ENCODE data around the gene AJM1. TPM values are rescaled to one million over a fixed set of nuclear protein-coding genes. Genes with fewer than 3 reads are reported as not detected.
"Not testable (repeated sequence)": the region's sequence is repeated elsewhere in the genome, so short reads cannot be mapped to it uniquely, and the experiment has no call there.

AJM1 gene
- total RNA-seq, 4 donors from 2014 or later: 2.5 to 10.9 (median 5.7) TPM

DNA sequence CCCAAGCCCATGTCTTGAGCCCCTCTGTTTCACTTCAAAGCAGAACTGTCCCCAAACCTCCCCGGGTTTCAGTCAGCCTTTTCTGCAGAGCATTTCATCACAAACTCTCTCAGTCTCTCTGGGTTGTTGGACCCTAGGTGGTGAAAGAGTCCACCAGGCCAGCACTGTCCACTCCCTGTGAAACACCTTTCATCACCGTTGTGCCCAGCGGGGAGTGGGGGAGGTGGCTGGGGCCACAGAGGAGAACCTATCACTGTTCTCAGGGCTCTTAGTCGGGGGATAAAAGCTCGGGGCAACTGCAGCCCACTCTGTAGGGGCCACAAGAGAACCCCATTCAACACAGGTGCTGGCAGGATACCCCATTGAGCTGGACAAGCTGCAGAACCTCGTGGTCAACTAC is 40.0 kb upstream of the AJM1 start:
- 80% methylated on average over 2 of the region's 6 CpGs; no CpG with 5 or more reads in 1 of the 2 donors for WGBS, 2 donors (ENCODE audit: low coverage in 1 of 2)
- Histone ChIP-seq H3K27me3 (peaks cover 54% of the 10 kb centered on the region), H3K4me3 (no peak overlapping the region), H3K27ac (no peak overlapping the region), H3K36me3 (peaks cover 0 to 19% of the 10 kb centered on the region in 2 donors), H3K9me3 (no peaks in the 10 kb centered on the region), H3K4me1 (peaks cover 0 to 44% (median 26%) of the 10 kb centered on the region in 3 donors)
- TF ChIP-seq, protein P1, sequence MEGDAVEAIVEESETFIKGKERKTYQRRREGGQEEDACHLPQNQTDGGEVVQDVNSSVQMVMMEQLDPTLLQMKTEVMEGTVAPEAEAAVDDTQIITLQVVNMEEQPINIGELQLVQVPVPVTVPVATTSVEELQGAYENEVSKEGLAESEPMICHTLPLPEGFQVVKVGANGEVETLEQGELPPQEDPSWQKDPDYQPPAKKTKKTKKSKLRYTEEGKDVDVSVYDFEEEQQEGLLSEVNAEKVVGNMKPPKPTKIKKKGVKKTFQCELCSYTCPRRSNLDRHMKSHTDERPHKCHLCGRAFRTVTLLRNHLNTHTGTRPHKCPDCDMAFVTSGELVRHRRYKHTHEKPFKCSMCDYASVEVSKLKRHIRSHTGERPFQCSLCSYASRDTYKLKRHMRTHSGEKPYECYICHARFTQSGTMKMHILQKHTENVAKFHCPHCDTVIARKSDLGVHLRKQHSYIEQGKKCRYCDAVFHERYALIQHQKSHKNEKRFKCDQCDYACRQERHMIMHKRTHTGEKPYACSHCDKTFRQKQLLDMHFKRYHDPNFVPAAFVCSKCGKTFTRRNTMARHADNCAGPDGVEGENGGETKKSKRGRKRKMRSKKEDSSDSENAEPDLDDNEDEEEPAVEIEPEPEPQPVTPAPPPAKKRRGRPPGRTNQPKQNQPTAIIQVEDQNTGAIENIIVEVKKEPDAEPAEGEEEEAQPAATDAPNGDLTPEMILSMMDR (IDR thresholded peaks at IDR 0.05): no peak
- TF ChIP-seq POLR2AphosphoS5 (IDR thresholded peaks at IDR 0.05) (no peak), POLR2A (IDR thresholded peaks at IDR 0.05) (no peak), EP300 (IDR thresholded peaks at IDR 0.05) (no peak)
- ATAC-seq: no peak

DNA sequence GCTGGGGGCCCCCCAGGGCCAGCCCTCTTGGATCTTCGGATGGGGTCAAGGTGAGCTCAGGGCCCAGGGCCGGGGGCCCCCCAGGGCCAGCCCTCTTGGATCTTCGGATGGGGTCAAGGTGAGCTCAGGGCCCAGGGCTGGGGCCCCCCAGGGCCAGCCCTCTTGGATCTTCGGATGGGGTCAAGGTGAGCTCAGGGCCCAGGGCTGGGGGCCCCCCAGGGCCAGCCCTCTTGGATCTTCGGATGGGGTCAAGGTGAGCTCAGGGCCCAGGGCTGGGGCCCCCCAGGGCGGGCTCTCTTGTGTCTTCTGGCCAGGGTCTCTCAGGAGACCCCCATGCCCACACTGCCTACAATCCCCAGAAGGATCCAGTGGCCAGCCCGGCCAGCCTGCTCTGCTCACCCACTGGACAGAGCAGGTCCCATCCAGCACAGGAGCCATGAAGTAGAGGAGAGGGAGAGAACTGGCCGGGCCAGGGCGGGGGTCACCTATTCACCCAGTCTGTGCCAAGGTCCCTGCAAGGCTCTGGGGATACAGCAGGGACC is 39.2 kb upstream of the AJM1 start:
- peaks cover 0 to 19% of the 10 kb centered on the region in 2 donors for H3K36me3 ChIP-seq
- not testable (repeated sequence) for ATAC-seq, H3K27ac ChIP-seq, H3K9me3 ChIP-seq, H3K4me3 ChIP-seq
- H3K27me3 ChIP-seq: peaks cover 46% of the 10 kb centered on the region
- H3K4me1 ChIP-seq: peaks cover 0 to 44% (median 27%) of the 10 kb centered on the region in 3 donors
- 80% methylated on average over 1 of the region's 9 CpGs; no CpG with 5 or more reads in 1 of the 2 donors for WGBS, 2 donors (ENCODE audit: low coverage in 1 of 2)

DNA sequence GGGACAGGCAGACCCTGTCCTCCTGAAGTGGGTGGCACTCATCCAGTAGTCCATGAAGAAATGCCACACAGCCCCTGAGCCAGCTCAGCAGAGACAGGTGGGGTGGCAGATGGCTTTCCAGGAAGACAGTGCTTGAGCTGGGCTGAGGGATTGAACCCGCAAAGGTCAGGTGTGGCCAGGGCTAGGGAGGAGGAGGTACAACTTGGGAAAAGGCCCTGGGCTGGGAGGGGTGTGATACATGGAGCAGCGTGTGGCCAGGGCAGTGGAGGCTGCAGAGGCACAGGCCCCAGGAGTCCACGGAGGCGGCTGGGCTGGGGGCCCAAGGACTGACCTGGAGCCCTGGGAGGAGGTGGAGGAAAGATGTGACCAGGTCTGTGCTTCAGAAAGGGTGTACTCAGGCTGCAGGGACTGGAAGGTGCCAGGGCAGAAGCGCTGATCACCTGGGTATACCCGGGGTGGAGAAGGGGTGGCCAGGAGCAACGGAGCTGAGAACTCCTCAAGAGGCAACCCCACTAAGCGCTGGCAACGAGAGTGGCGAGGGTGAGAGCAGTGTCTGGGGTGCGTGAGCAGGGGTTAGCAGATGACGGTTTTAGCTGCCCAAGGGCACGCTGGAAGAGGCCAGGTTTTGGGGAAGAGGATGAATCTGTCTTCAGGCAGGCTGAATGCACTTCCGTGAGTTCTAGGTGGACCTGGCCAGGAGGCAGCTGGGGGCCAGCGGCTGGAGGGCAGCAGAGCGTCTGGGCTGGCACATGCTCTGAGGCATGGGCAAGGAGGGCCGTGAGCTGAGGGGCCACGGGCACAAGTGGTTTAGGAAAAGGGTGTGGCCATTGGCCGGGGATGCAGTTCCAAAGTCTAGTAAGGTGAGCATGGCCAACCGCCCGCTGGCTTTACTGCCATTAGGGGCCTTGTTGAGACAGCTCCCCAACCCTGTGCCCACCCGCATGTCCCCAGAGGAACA is 38.4 kb upstream of the AJM1 start:
- peaks cover 39% of the 10 kb centered on the region for H3K27me3 ChIP-seq
- H3K9me3 ChIP-seq: no peaks in the 10 kb centered on the region
- H3K4me3 ChIP-seq: no peak overlapping the region
- peaks cover 0 to 48% (median 27%) of the 10 kb centered on the region in 3 donors for H3K4me1 ChIP-seq
- H3K27ac ChIP-seq: no peak overlapping the region
- H3K36me3 ChIP-seq: peaks cover 0 to 19% of the 10 kb centered on the region in 2 donors
- no peak for ATAC-seq
- TF ChIP-seq, protein P1 (IDR thresholded peaks at IDR 0.05): no peak
- no peak for TF ChIP-seq EP300 (IDR thresholded peaks at IDR 0.05)
- TF ChIP-seq POLR2AphosphoS5 (IDR thresholded peaks at IDR 0.05): no peak
- no peak for TF ChIP-seq POLR2A (IDR thresholded peaks at IDR 0.05)
- 91 to 94% methylated on average over 12 to 15 of the region's 22 CpGs for WGBS, 2 donors (ENCODE audit: low coverage in 1 of 2)

DNA sequence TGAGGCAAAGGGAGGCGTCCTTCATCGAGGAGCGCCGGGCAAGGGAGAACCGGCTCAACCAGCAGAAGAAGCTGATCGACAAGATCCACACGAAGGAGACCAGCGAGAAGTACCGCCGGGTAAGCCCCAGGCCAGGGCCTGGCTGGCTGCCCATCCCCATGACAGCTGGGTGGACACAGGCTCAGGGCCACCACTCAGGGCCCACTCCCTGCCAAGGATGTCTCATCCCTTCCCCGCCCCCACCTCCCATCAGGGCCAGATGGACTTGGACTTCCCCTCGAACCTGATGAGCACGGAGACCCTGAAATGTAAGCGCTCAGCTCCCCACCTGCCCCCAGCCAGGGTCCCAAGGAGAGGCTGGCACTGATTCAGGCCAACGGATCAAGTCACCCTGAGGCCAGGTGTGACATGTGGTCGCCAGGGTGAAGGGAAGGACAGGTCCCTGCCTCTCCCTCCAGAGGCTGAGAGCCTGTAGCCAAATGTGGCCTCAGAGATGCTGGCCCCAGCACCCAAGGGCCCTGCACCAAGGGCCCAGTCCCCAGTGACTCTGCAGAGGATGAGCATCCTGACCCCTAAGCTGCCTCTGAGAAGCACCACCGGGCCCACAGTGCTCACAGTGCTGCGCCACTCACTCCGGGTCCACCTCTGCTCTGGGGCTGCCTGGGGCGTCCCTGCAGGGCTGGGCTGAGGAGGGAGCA is 37.6 kb upstream of the AJM1 start:
- H3K9me3 ChIP-seq: no peaks in the 10 kb centered on the region
- no peak for ATAC-seq
- H3K4me3 ChIP-seq: no peak overlapping the region
- H3K4me1 ChIP-seq: peaks cover 0 to 48% (median 33%) of the 10 kb centered on the region in 3 donors
- 100% methylated on average over 4 of the region's 20 CpGs; no CpG with 5 or more reads in 1 of the 2 donors for WGBS, 2 donors (ENCODE audit: low coverage in 1 of 2)
- peaks cover 0 to 19% of the 10 kb centered on the region in 2 donors for H3K36me3 ChIP-seq
- peaks cover 31% of the 10 kb centered on the region for H3K27me3 ChIP-seq
- no peak for TF ChIP-seq POLR2A (IDR thresholded peaks at IDR 0.05)
- no peak for TF ChIP-seq EP300 (IDR thresholded peaks at IDR 0.05)
- TF ChIP-seq POLR2AphosphoS5 (IDR thresholded peaks at IDR 0.05): no peak
- TF ChIP-seq, protein P1 (IDR thresholded peaks at IDR 0.05): no peak
- H3K27ac ChIP-seq: no peak overlapping the region

DNA sequence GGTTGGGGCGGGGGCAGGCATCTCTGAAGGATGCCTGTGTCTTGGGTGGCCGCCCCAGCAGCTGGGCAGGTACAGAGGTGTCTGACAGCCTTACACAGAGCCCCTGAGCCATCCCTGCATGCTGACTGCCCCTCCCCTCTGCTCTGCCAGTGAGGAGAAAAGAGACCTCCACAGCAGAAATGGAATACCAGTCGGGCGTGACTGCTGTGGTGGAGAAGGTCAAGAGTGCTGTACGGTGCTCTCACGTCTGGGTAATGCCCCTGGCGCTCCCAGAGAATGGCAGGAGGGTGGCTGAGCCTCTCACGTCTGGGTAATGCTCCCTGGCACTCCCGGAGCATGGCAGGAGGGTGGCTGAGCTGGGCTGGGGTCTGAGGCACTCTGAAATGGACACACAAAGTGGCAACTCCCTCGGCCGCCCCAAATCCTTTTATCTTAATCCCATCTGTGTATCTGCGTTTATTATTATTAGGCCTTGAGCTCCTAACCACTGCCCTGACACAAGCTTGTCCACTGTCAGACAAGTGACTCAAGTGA is 37.0 kb upstream of the AJM1 start:
- ATAC-seq: no peak
- peaks cover 0 to 48% (median 32%) of the 10 kb centered on the region in 3 donors for H3K4me1 ChIP-seq
- TF ChIP-seq, protein P1 (IDR thresholded peaks at IDR 0.05): no peak
- TF ChIP-seq POLR2A (IDR thresholded peaks at IDR 0.05): no peak
- no peak for TF ChIP-seq EP300 (IDR thresholded peaks at IDR 0.05)
- TF ChIP-seq POLR2AphosphoS5 (IDR thresholded peaks at IDR 0.05): no peak
- H3K27me3 ChIP-seq: peaks cover 24% of the 10 kb centered on the region
- H3K4me3 ChIP-seq: no peak overlapping the region
- H3K36me3 ChIP-seq: peaks cover 0 to 22% of the 10 kb centered on the region in 2 donors
- 73 to 80% methylated on average over 1 to 3 of the region's 12 CpGs for WGBS, 2 donors (ENCODE audit: low coverage in 1 of 2)
- no peaks in the 10 kb centered on the region for H3K9me3 ChIP-seq
- no peak overlapping the region for H3K27ac ChIP-seq

All from gastroesophageal sphincter (tissue), 4 donors.